ENCODE data around the gene GREB1L.

- TF ChIP-seq, protein P1, sequence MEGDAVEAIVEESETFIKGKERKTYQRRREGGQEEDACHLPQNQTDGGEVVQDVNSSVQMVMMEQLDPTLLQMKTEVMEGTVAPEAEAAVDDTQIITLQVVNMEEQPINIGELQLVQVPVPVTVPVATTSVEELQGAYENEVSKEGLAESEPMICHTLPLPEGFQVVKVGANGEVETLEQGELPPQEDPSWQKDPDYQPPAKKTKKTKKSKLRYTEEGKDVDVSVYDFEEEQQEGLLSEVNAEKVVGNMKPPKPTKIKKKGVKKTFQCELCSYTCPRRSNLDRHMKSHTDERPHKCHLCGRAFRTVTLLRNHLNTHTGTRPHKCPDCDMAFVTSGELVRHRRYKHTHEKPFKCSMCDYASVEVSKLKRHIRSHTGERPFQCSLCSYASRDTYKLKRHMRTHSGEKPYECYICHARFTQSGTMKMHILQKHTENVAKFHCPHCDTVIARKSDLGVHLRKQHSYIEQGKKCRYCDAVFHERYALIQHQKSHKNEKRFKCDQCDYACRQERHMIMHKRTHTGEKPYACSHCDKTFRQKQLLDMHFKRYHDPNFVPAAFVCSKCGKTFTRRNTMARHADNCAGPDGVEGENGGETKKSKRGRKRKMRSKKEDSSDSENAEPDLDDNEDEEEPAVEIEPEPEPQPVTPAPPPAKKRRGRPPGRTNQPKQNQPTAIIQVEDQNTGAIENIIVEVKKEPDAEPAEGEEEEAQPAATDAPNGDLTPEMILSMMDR (IDR thresholded peaks at IDR 0.05; ENCODE audit: low read length): no peak
- TF ChIP-seq EZH2 (IDR thresholded peaks at IDR 0.05; ENCODE audit: borderline replicate concordance, low read length): no peak
Measured at GRCh38 chr18:21461460-21461859, 219.4 kb downstream of the GREB1L start.
